ENCODE data around the gene MAOB. TPM values are rescaled to one million over a fixed set of nuclear protein-coding genes. Genes with fewer than 3 reads are reported as not detected.
A peak's percentile ranks its signal among the peaks of the same experiment; 100 is the strongest.

Gene MAOB
- total and polyA plus RNA-seq, 2 donors (not counting 3 experiments of a cell fraction or from before 2014, with no cell fraction given): not detected

- no peak for TF ChIP-seq POLR2AphosphoS5 (IDR thresholded peaks at IDR 0.05; ENCODE audit: insufficient read depth, low read depth, low read length)
- H2AFZ ChIP-seq (ENCODE audit: low read depth, low read length): no peak overlapping the region
- no TSS peak for BruUV-seq (replicated peaks)
- H4K20me1 ChIP-seq (replicated peaks; ENCODE audit: control insufficient read depth, extremely low read depth, insufficient read depth, low read length): no peaks in the 10 kb centered on the region
- no peak overlapping the region for H3K4me3 ChIP-seq (replicated peaks in 1 of 3; ENCODE audit: insufficient read depth in 1 of 3, low read depth in 1 of 3, low read length in 3 of 3)
- H3K27ac ChIP-seq (ENCODE audit: insufficient read depth, low read depth, low read length): no peak overlapping the region
- H3K4me2 ChIP-seq (ENCODE audit: insufficient read depth, low read length): no peak overlapping the region
- H3K27me3 ChIP-seq (ENCODE audit: control insufficient read depth in 2 of 2, insufficient read depth in 2 of 2, low read length in 2 of 2): no peaks in the 10 kb centered on the region
- no peaks in the 10 kb centered on the region for H3K9me3 ChIP-seq (replicated peaks; ENCODE audit: control insufficient read depth, insufficient read depth, low read length)
- no peaks in the 10 kb centered on the region for H3K9me1 ChIP-seq (replicated peaks; ENCODE audit: control insufficient read depth, extremely low read depth, insufficient read depth, low read length)
- no peaks in the 10 kb centered on the region for H3K36me3 ChIP-seq (ENCODE audit: control insufficient read depth in 2 of 2, extremely low read depth in 1 of 2, insufficient read depth in 2 of 2, low read length in 2 of 2)
- ChIA-PET POLR2A (no interaction called here), CTCF (interaction anchor here (0.9 to 1.1 kb wide), 3 partner anchors 25 to 97 kb away, joined by 3 to 5 read pairs (median 3); no protein-coding TSS in a partner anchor)
- dilution Hi-C loops (cut with MboI; ENCODE audit: extremely low pct_ligation_motif_present, low sequenced_read_pairs) (no loop called here), intact Hi-C loops (cut with micrococcal nuclease) (loop anchor here (1.0 kb wide), 1 partner anchor 152 kb away; no protein-coding TSS in a partner anchor)
- DNase-seq (ENCODE audit: low read depth, low spot score) (peak; percentile 82), FAIRE-seq (no peak)
- no peaks in the 10 kb centered on the region for H3K79me2 ChIP-seq (ENCODE audit: control insufficient read depth, insufficient read depth, low read length)
- peaks cover 4% of the 10 kb centered on the region for H3K4me1 ChIP-seq (ENCODE audit: control insufficient read depth, extremely low read depth, insufficient read depth, low read length)
- no peak overlapping the region for H3K9ac ChIP-seq (replicated peaks; ENCODE audit: extremely low read depth, insufficient read depth, low read length)
These were observed 21.4 kb downstream of the MAOB start for GRCh38 chrX:43860646-43861370.

GRCh38 chrX:43853225-43853828 is 28.9 kb downstream of the MAOB start:
- ChIA-PET CTCF (no interaction called here), POLR2A (no interaction called here)
- no peaks in the 10 kb centered on the region for H4K20me1 ChIP-seq (replicated peaks; ENCODE audit: control insufficient read depth, extremely low read depth, insufficient read depth, low read length)
- H3K4me2 ChIP-seq (ENCODE audit: insufficient read depth, low read length): no peak overlapping the region
- H3K79me2 ChIP-seq (ENCODE audit: control insufficient read depth, insufficient read depth, low read length): no peaks in the 10 kb centered on the region
- H2AFZ ChIP-seq (ENCODE audit: low read depth, low read length): no peak overlapping the region
- no peak overlapping the region for H3K27ac ChIP-seq (ENCODE audit: insufficient read depth, low read depth, low read length)
- TF ChIP-seq MAX (IDR thresholded peaks at IDR 0.05; ENCODE audit: insufficient read depth, insufficient read length): no peak
- TF ChIP-seq POLR2A (IDR thresholded peaks at IDR 0.05; ENCODE audit: low read depth, low read length): no peak
- H3K9me1 ChIP-seq (replicated peaks; ENCODE audit: control insufficient read depth, extremely low read depth, insufficient read depth, low read length): no peaks in the 10 kb centered on the region
- H3K4me1 ChIP-seq (ENCODE audit: control insufficient read depth, extremely low read depth, insufficient read depth, low read length): no peaks in the 10 kb centered on the region
- H3K9ac ChIP-seq (replicated peaks; ENCODE audit: extremely low read depth, insufficient read depth, low read length): no peak overlapping the region
- no peaks in the 10 kb centered on the region for H3K36me3 ChIP-seq (ENCODE audit: control insufficient read depth in 2 of 2, extremely low read depth in 1 of 2, insufficient read depth in 2 of 2, low read length in 2 of 2)
- H3K4me3 ChIP-seq (replicated peaks in 1 of 3; ENCODE audit: insufficient read depth in 1 of 3, low read depth in 1 of 3, low read length in 3 of 3): no peak overlapping the region
- dilution Hi-C loops (cut with MboI; ENCODE audit: extremely low pct_ligation_motif_present, low sequenced_read_pairs): no loop called here
- no peaks in the 10 kb centered on the region for H3K27me3 ChIP-seq (ENCODE audit: control insufficient read depth in 2 of 2, insufficient read depth in 2 of 2, low read length in 2 of 2)
- intact Hi-C loops (cut with micrococcal nuclease): no loop called here
- no TSS peak for BruUV-seq (replicated peaks)
- FAIRE-seq: no peak
- DNase-seq (ENCODE audit: low read depth, low spot score): no peak
- no peaks in the 10 kb centered on the region for H3K9me3 ChIP-seq (replicated peaks; ENCODE audit: control insufficient read depth, insufficient read depth, low read length)

All from endothelial cell of umbilical vein (primary cell).